ENCODE data around the gene ORM2. TPM values are rescaled to one million over a fixed set of nuclear protein-coding genes. Genes with fewer than 3 reads are reported as not detected.

Gene ORM2
- total and polyA plus RNA-seq, 2 of the 4 experiments (the other 2 are of a cell fraction), result not detected

GRCh38 chr9:114290561-114290986, 39.1 kb upstream of the ORM2 start:
- Histone ChIP-seq H3K18ac (ENCODE audit: low read depth, low read length) (no peak overlapping the region), H3K56ac (ENCODE audit: extremely low read depth, insufficient read depth, low read length) (no peak overlapping the region), H3K23ac (ENCODE audit: low read depth, low read length) (no peak overlapping the region), H2BK5ac (ENCODE audit: low read depth, low read length, poor library complexity, severe bottlenecking) (no peak overlapping the region), H3K9me3 (ENCODE audit: control insufficient read depth, insufficient read depth, low read length) (no peaks in the 10 kb centered on the region), H2BK20ac (ENCODE audit: low read depth, low read length) (peak overlapping the region; percentile 62), H2AK9ac (replicated peaks; ENCODE audit: low read depth, low read length, poor library complexity) (peak overlapping the region; percentile 76), H4K5ac (ENCODE audit: low read depth, low read length) (no peak overlapping the region), H3K27me3 (ENCODE audit: control insufficient read depth, insufficient read depth, low read length) (no peaks in the 10 kb centered on the region), H3K14ac (replicated peaks; ENCODE audit: low read depth, low read length) (no peak overlapping the region; the same call in 1 of the 2 replicates), H3K4me3 (ENCODE audit: insufficient read depth, low read depth, low read length) (no peak overlapping the region), H4K91ac (ENCODE audit: insufficient read depth, low read depth, low read length) (peak overlapping the region; percentile 81), H3K36me3 (ENCODE audit: control insufficient read depth, insufficient read depth, low read length) (peaks cover 10% of the 10 kb centered on the region), H3K9me1 (ENCODE audit: insufficient read depth, low read length) (peaks cover 14% of the 10 kb centered on the region), H2BK15ac (ENCODE audit: low read depth, low read length) (peak overlapping the region; percentile 82; the same call in 1 of the 3 replicates), H2AFZ (replicated peaks; ENCODE audit: low read length, poor library complexity) (peak overlapping the region; percentile 81), H3K79me1 (ENCODE audit: low read depth in 1 of 2, low read length in 2 of 2) (peaks cover 0 to 12% of the 10 kb centered on the region in 2 experiments; a peak in 1 of 4 replicates), H3K4ac (ENCODE audit: low read depth, low read length) (peak overlapping the region; percentile 79), H2BK120ac (ENCODE audit: low read depth, low read length) (peak overlapping the region; percentile 70), H4K20me1 (ENCODE audit: insufficient read depth, low read length) (no peaks in the 10 kb centered on the region), H3K4me2 (ENCODE audit: low read depth, low read length) (no peak overlapping the region), H2AK5ac (ENCODE audit: low read depth, low read length) (peak overlapping the region; percentile 97), H4K8ac (ENCODE audit: low read depth in 2 of 2, low read length in 2 of 2) (no peak overlapping the region; a peak in 1 of 4 replicates), H3K4me1 (ENCODE audit: control insufficient read depth, insufficient read depth, low read length) (peaks cover 14% of the 10 kb centered on the region), H3K9ac (ENCODE audit: low read depth, low read length) (no peak overlapping the region), H3K27ac (ENCODE audit: insufficient read depth, low read length) (no peak overlapping the region)
- ChIA-PET POLR2A (ENCODE audit: unreplicated experiment) (no interaction called here), CTCF (interaction anchor here (0.8 to 2.4 kb wide), 13 partner anchors 11 to 207 kb away, joined by 3 to 16 read pairs (median 5); partner anchors contain the start of gene COL27A1)
- no TSS peak for BruUV-seq (replicated peaks)
- dilution Hi-C loops (cut with HindIII; ENCODE audit: low sequenced_read_pairs, unreplicated experiment), result no loop called here
- 100% methylated on average over 2 of the region's 7 CpGs; no CpG with 5 or more reads in 1 of the 2 experiments for WGBS, 2 experiments (ENCODE audit: extremely low coverage in 2 of 2, insufficient read length in 1 of 2)
- DNase-seq (no peak), ATAC-seq (ENCODE audit: low read depth) (peak; percentile 9)
- intact Hi-C loops (cut with micrococcal nuclease), result loop anchor here (10.0 kb wide), 1 partner anchor 606 kb away; no protein-coding TSS in a partner anchor
- in situ Hi-C loops (cut with MboI; ENCODE audit: low sequenced_read_pairs), result loop anchor here (5.0 kb wide), 1 partner anchor 178 kb away; no protein-coding TSS in a partner anchor
- TF ChIP-seq ELK1 (IDR thresholded peaks at IDR 0.05; ENCODE audit: borderline replicate concordance, low read depth, low read length), result no peak
- no peak for TF ChIP-seq MAFK (IDR thresholded peaks at IDR 0.05; ENCODE audit: low read depth, low read length)
- TF ChIP-seq SMC3 (IDR thresholded peaks at IDR 0.05; ENCODE audit: low read depth, low read length), result no peak
- TF ChIP-seq CEBPB (IDR thresholded peaks at IDR 0.05; ENCODE audit: low read depth, low read length), result no peak
- no peak for TF ChIP-seq MAZ (IDR thresholded peaks at IDR 0.05; ENCODE audit: borderline replicate concordance, low read depth, low read length)
- no peak for TF ChIP-seq NFE2L2 (IDR thresholded peaks at IDR 0.05; ENCODE audit: low read depth, low read length)
- no peak for TF ChIP-seq POLR2A (IDR thresholded peaks at IDR 0.05; ENCODE audit: low read depth, low read length)
- TF ChIP-seq MXI1 (IDR thresholded peaks at IDR 0.05; ENCODE audit: borderline replicate concordance, low read depth, low read length), result no peak
- no peak for TF ChIP-seq BHLHE40 (IDR thresholded peaks at IDR 0.05; ENCODE audit: low read depth, low read length)
- TF ChIP-seq RAD21 (IDR thresholded peaks at IDR 0.05; ENCODE audit: low read length), result no peak
- no peak for TF ChIP-seq RFX5 (IDR thresholded peaks at IDR 0.05; ENCODE audit: low read depth, low read length)
- TF ChIP-seq FOS (IDR thresholded peaks at IDR 0.05; ENCODE audit: low read depth, low read length), result no peak
- no peak for TF ChIP-seq RCOR1 (IDR thresholded peaks at IDR 0.05; ENCODE audit: insufficient replicate concordance, low read length)
- no peak for TF ChIP-seq USF2 (IDR thresholded peaks at IDR 0.05; ENCODE audit: low read depth, low read length)
- no peak for TF ChIP-seq CHD1 (IDR thresholded peaks at IDR 0.05; ENCODE audit: low read depth, low read length)
- no peak for TF ChIP-seq CTCF (conservative IDR thresholded peaks at IDR 0.05; ENCODE audit: low read depth, low read length)

Data from IMR-90 (cell line).